Neuronal stem cell (in vitro differentiated cells): ENCODE data around the gene MAP2K7.

Source experiments
- DNase-seq: peaks from one replicate; pipeline ENCODE4 v3.0.0-alpha.2; 2013; ENCODE audit warnings: low spot score
- H2AFZ ChIP-seq: one replicate; pipeline ENCODE4 v1.6.1; 2013; ENCODE audit warnings: mild to moderate bottlenecking, low read length, inconsistent platforms
- H2AK5ac ChIP-seq: 2 replicates; pipeline ENCODE4 v1.6.1; 2013; ENCODE audit warnings: low read depth, mild to moderate bottlenecking, inconsistent platforms, low read length, moderate library complexity, mixed read lengths
- H2BK120ac ChIP-seq: 2 replicates; pipeline ENCODE4 v1.6.1; 2013; ENCODE audit warnings: low read depth, mild to moderate bottlenecking, inconsistent platforms, low read length, moderate library complexity, mixed read lengths
- H2BK12ac ChIP-seq: one replicate; pipeline ENCODE4 v1.6.1; 2013; ENCODE audit warnings: low read length, inconsistent platforms
- H2BK15ac ChIP-seq: 2 replicates; pipeline ENCODE4 v1.6.1; 2013; ENCODE audit warnings: mild to moderate bottlenecking, low read length, inconsistent platforms, mixed read lengths
- H2BK5ac ChIP-seq: one replicate; pipeline ENCODE4 v1.6.1; 2013; ENCODE audit warnings: inconsistent platforms, mild to moderate bottlenecking, low read length, moderate library complexity
- H3K14ac ChIP-seq: one replicate; pipeline ENCODE4 v1.6.1; 2013; ENCODE audit warnings: low read length, inconsistent platforms
- H3K18ac ChIP-seq: 2 replicates; pipeline ENCODE4 v1.6.1; 2013; ENCODE audit warnings: low read length, inconsistent platforms
- H3K23ac ChIP-seq: 2 replicates; pipeline ENCODE4 v1.6.1; 2013; ENCODE audit warnings: low read depth, mild to moderate bottlenecking, mixed read lengths, low read length, inconsistent platforms; ENCODE audit not compliant: poor library complexity
- H3K27ac ChIP-seq: replicated peaks from 3 replicates; pipeline ENCODE4 v1.5.1; 2013; ENCODE audit warnings: low read length, inconsistent platforms
- H3K27me3 ChIP-seq, 3 experiments: 2 replicates each; pipeline ENCODE4 v1.6.1; 2013; ENCODE audit warnings: low read length in 3 of 3, mild to moderate bottlenecking in 2 of 3, inconsistent platforms in 1 of 3, low read depth in 1 of 3, mixed read lengths in 1 of 3, moderate library complexity in 1 of 3; ENCODE audit not compliant: control insufficient read depth in 3 of 3, insufficient read depth in 3 of 3
- H3K36me3 ChIP-seq, 2 donors: replicated peaks in 1 of 2; 2 replicates each; pipeline ENCODE4 v1.6.1; 2013; ENCODE audit warnings: low read length in 2 of 2; ENCODE audit not compliant: control insufficient read depth in 2 of 2, insufficient read depth in 2 of 2
- H3K4ac ChIP-seq: 2 replicates; pipeline ENCODE4 v1.6.1; 2013; ENCODE audit warnings: inconsistent platforms, mild to moderate bottlenecking, low read length, moderate library complexity
- H3K4me1 ChIP-seq, 2 donors: 1 replicate in 1 of 2; 2 replicates in 1 of 2; pipeline ENCODE4 v1.6.1; 2013; ENCODE audit warnings: low read length in 2 of 2, low read depth in 1 of 2; ENCODE audit not compliant: control insufficient read depth in 2 of 2, insufficient read depth in 1 of 2
- H3K4me2 ChIP-seq: one replicate; pipeline ENCODE4 v1.6.1; 2013; ENCODE audit warnings: mild to moderate bottlenecking, low read length, inconsistent platforms; ENCODE audit not compliant: insufficient read depth, poor library complexity, severe bottlenecking
- H3K4me3 ChIP-seq, 2 donors: 2 replicates each; pipeline ENCODE4 v1.5.1; 2013; ENCODE audit warnings: low read length in 2 of 2, mild to moderate bottlenecking in 2 of 2, inconsistent platforms in 1 of 2, moderate library complexity in 1 of 2
- H3K79me1 ChIP-seq: one replicate; pipeline ENCODE4 v1.6.1; 2013; ENCODE audit warnings: low read depth, mild to moderate bottlenecking, inconsistent platforms, low read length, moderate library complexity
- H3K9ac ChIP-seq: one replicate; pipeline ENCODE4 v1.6.1; 2013; ENCODE audit warnings: mild to moderate bottlenecking, low read depth, low read length, inconsistent platforms; ENCODE audit not compliant: poor library complexity
- H3K9me3 ChIP-seq, 2 donors: replicated peaks in 1 of 2; 2 replicates each; pipeline versions ENCODE3 to v1.6.1; 2013; ENCODE audit warnings: low read length in 2 of 2, mild to moderate bottlenecking in 2 of 2, inconsistent platforms in 1 of 2, low read depth in 1 of 2, mixed read lengths in 1 of 2, moderate library complexity in 1 of 2; ENCODE audit not compliant: control insufficient read depth in 2 of 2, insufficient read depth in 1 of 2
- H4K8ac ChIP-seq: one replicate; pipeline ENCODE4 v1.6.1; 2013; ENCODE audit warnings: low read depth, mild to moderate bottlenecking, inconsistent platforms, low read length, moderate library complexity
- H4K91ac ChIP-seq: one replicate; pipeline ENCODE4 v1.6.1; 2013; ENCODE audit warnings: low read length, low read depth, mild to moderate bottlenecking, inconsistent platforms; ENCODE audit not compliant: poor library complexity
- WGBS, 2 donors: extraction: QIAGEN DNeasy Blood & Tissue Kit; methylation state at CpG; one replicate each; pipeline ENCODE4 v1.1.7; 2013; ENCODE audit warnings: missing lambda C conversion rate in 2 of 2, mixed read lengths in 1 of 2; ENCODE audit not compliant: insufficient read length in 2 of 2, insufficient replicate concordance in 1 of 2; ENCODE audit errors: extremely low coverage in 2 of 2; 5-methylcytosine and 5-hydroxymethylcytosine counted together

The MAP2K7 gene

GRCh38 chr19:7912144-7912696 lies 8.5 kb downstream of the MAP2K7 start:
- H3K9ac ChIP-seq = no peak overlapping the region
- no peak overlapping the region for H2AFZ ChIP-seq
- H2BK15ac ChIP-seq = no peak overlapping the region
- H4K91ac ChIP-seq = no peak overlapping the region
- H2BK120ac ChIP-seq = no peak overlapping the region
- H3K4me1 ChIP-seq = peaks cover 3 to 4% of the 10 kb centered on the region in 2 donors
- H3K4ac ChIP-seq = no peak overlapping the region
- H3K79me1 ChIP-seq = peaks cover 12% of the 10 kb centered on the region
- H2BK5ac ChIP-seq = no peak overlapping the region
- H4K8ac ChIP-seq = no peak overlapping the region
- H2BK12ac ChIP-seq = no peak overlapping the region
- H3K9me3 ChIP-seq = no peaks in the 10 kb centered on the region
- WGBS, 2 donors = no CpG with 5 or more reads among the region's 31 CpGs
- no peak overlapping the region for H3K14ac ChIP-seq
- peak overlapping the region in 1 of 2 donors; percentile 37 for H3K4me3 ChIP-seq
- H3K27ac ChIP-seq = no peak overlapping the region
- no peak for DNase-seq
- H3K36me3 ChIP-seq = peaks cover 24 to 38% of the 10 kb centered on the region in 2 donors
- no peak overlapping the region for H3K4me2 ChIP-seq
- no peak overlapping the region for H3K18ac ChIP-seq
- H2AK5ac ChIP-seq = no peak overlapping the region
- peaks cover 17 to 26% (median 18%) of the 10 kb centered on the region in 3 experiments for H3K27me3 ChIP-seq
- H3K23ac ChIP-seq = no peak overlapping the region

DNA sequence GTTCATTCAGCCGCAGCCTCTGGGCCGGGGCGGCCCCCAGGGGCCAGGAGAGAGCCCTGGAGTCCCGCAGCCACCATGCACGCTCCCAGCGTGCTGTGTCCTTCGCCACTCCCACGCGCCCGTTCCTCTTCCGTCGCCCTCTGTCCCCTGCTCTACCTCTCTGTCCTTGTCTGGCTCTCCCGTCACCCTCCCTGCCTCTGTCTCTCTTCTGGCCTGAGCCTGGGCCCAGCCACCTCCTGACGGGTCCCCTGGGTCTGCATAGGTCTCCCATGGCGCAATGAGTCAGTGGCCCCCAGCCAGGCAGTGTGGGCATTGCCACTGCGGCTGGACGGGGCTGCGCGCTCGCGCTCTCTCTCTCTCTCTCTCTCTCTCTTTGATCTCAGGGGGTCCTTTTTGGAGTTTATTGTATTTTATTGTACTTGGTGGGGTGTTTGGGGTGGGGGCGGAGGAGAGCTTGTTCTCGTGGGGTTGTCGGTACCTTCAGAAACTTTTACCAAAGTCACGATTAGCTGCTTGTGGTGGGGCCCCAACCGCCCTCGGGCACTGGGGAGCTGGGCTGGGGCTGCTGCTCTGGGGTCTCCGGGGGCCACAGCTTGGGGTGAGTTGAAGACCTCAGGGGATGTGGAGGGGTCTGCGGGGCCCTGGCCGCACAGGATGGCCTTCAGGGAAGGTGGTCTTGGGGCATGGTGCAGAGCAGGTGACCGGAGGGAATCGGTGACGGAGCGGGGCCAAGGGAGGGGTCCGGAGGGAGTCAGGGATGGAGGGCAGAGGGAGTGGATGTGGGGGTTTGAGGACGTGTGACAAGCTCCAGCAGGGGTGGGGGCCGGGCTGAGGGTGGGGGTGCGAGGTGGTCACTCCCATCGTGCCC lies 9.3 kb downstream of the MAP2K7 start:
- WGBS, 2 donors = no CpG with 5 or more reads among the region's 39 CpGs
- no peak for DNase-seq

DNA sequence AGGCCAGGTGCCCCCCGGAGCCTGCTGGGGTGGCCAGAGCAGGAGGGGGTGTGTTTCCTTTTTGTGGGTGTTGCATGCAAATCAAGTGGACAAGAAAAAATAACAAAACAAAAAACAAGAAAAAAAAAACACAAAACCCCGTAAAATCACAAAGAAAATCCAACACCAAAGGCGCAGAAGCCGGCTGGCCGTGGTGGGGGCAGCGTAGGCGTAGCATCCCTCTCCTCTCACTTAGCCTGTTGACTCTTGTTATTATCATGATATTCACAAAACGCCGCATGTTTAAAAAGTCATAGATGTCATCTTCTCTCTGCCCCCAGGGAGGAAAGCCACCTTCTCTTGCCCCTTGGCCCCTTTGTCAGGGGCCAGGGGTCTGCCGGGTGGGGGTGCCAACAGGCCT lies 10.0 kb downstream of the MAP2K7 start:
- no peak overlapping the region for H3K27ac ChIP-seq
- no peaks in the 10 kb centered on the region for H3K9me3 ChIP-seq
- peaks cover 5 to 11% of the 10 kb centered on the region in 2 donors for H3K4me1 ChIP-seq
- H3K14ac ChIP-seq = no peak overlapping the region
- no peak overlapping the region for H2BK12ac ChIP-seq
- H2BK15ac ChIP-seq = no peak overlapping the region
- H4K8ac ChIP-seq = no peak overlapping the region
- H2AFZ ChIP-seq = no peak overlapping the region
- H3K4ac ChIP-seq = no peak overlapping the region
- no peak overlapping the region for H4K91ac ChIP-seq
- H3K4me2 ChIP-seq = no peak overlapping the region
- peaks cover 3% of the 10 kb centered on the region for H3K79me1 ChIP-seq
- H2BK5ac ChIP-seq = no peak overlapping the region
- WGBS, 2 donors = no CpG with 5 or more reads among the region's 10 CpGs
- no peak overlapping the region for H2AK5ac ChIP-seq
- H3K36me3 ChIP-seq = peaks cover 22 to 35% of the 10 kb centered on the region in 2 donors
- no peak overlapping the region for H3K18ac ChIP-seq
- H2BK120ac ChIP-seq = no peak overlapping the region
- H3K9ac ChIP-seq = no peak overlapping the region
- no peak overlapping the region for H3K4me3 ChIP-seq
- DNase-seq = no peak
- peaks cover 22 to 38% (median 22%) of the 10 kb centered on the region in 3 experiments for H3K27me3 ChIP-seq
- H3K23ac ChIP-seq = no peak overlapping the region

More for the DNA sequence above, 9.3 kb downstream of the MAP2K7 start:
- H3K18ac ChIP-seq = no peak overlapping the region
- H4K91ac ChIP-seq = no peak overlapping the region
- H3K4me3 ChIP-seq = no peak overlapping the region
- no peak overlapping the region for H3K9ac ChIP-seq
- no peak overlapping the region for H2AK5ac ChIP-seq
- no peak overlapping the region for H2BK5ac ChIP-seq
- peaks cover 8% of the 10 kb centered on the region for H3K79me1 ChIP-seq
- peaks cover 22 to 35% of the 10 kb centered on the region in 2 donors for H3K36me3 ChIP-seq
- no peak overlapping the region for H3K4ac ChIP-seq
- peaks cover 4 to 10% of the 10 kb centered on the region in 2 donors for H3K4me1 ChIP-seq
- no peaks in the 10 kb centered on the region for H3K9me3 ChIP-seq
- H3K27ac ChIP-seq = no peak overlapping the region
- no peak overlapping the region for H3K4me2 ChIP-seq
- no peak overlapping the region for H4K8ac ChIP-seq
- H2BK120ac ChIP-seq = no peak overlapping the region
- H2AFZ ChIP-seq = no peak overlapping the region
- H3K23ac ChIP-seq = peak overlapping the region; percentile 65
- no peak overlapping the region for H3K14ac ChIP-seq
- H2BK12ac ChIP-seq = no peak overlapping the region
- peaks cover 22 to 32% (median 22%) of the 10 kb centered on the region in 3 experiments for H3K27me3 ChIP-seq
- H2BK15ac ChIP-seq = no peak overlapping the region

GRCh38 chr19:7914099-7914498 lies 10.4 kb downstream of the MAP2K7 start:
- Histone ChIP-seq H3K9ac (no peak overlapping the region), H3K27me3 (peaks cover 22 to 42% (median 22%) of the 10 kb centered on the region in 3 experiments), H3K4ac (no peak overlapping the region), H3K4me3 (no peak overlapping the region), H3K14ac (no peak overlapping the region), H3K9me3 (no peaks in the 10 kb centered on the region), H2BK120ac (no peak overlapping the region), H4K8ac (no peak overlapping the region), H3K18ac (no peak overlapping the region), H2AFZ (no peak overlapping the region), H3K36me3 (peaks cover 22 to 35% of the 10 kb centered on the region in 2 donors), H2AK5ac (no peak overlapping the region), H3K79me1 (peaks cover 4% of the 10 kb centered on the region), H4K91ac (no peak overlapping the region), H3K4me2 (no peak overlapping the region), H2BK15ac (no peak overlapping the region), H3K23ac (peak overlapping the region; percentile 80), H3K27ac (no peak overlapping the region), H2BK12ac (no peak overlapping the region), H3K4me1 (peaks cover 5 to 11% of the 10 kb centered on the region in 2 donors), H2BK5ac (no peak overlapping the region)
- no peak for DNase-seq
- no CpG with 5 or more reads among the region's 12 CpGs for WGBS, 2 donors
